Mesendoderm (in vitro differentiated cells): ENCODE results near the gene GNG7.

Experiments used
- DNase-seq: peaks from one replicate; pipeline ENCODE4 v3.0.0; 2013
- H2AK5ac ChIP-seq: 2 replicates; pipeline ENCODE4 v1.6.1; 2013; ENCODE audit warnings: low read length, inconsistent platforms
- H2BK120ac ChIP-seq: 2 replicates; pipeline ENCODE4 v1.6.1; 2013; ENCODE audit warnings: low read depth, mild to moderate bottlenecking, low read length, moderate library complexity, mixed read lengths
- H2BK15ac ChIP-seq: replicated peaks from 2 replicates; pipeline ENCODE4 v1.6.1; 2013; ENCODE audit warnings: low read depth, mild to moderate bottlenecking, moderate library complexity
- H2BK5ac ChIP-seq: 2 replicates; pipeline ENCODE4 v1.6.1; 2013; ENCODE audit warnings: low read length, inconsistent platforms
- H3K18ac ChIP-seq: 2 replicates; pipeline ENCODE4 v1.6.1; 2013; ENCODE audit warnings: mild to moderate bottlenecking, low read length, mixed read lengths
- H3K23ac ChIP-seq: one replicate; pipeline ENCODE4 v1.6.1; 2013; ENCODE audit warnings: low read length
- H3K27ac ChIP-seq: 2 replicates; pipeline ENCODE4 v1.5.1; 2013; ENCODE audit warnings: low read depth, mild to moderate bottlenecking, inconsistent platforms, low read length, moderate library complexity
- H3K27me3 ChIP-seq: 2 replicates; pipeline ENCODE4 v1.6.1; 2013; ENCODE audit warnings: low read length, control low read depth, mild to moderate bottlenecking, inconsistent platforms; ENCODE audit not compliant: insufficient read depth, poor library complexity
- H3K36me3 ChIP-seq: 2 replicates; pipeline ENCODE4 v1.6.1; 2013; ENCODE audit warnings: low read length, inconsistent platforms; ENCODE audit not compliant: control insufficient read depth, insufficient read depth
- H3K4ac ChIP-seq: one replicate; pipeline ENCODE4 v1.6.1; 2013; ENCODE audit warnings: low read depth, mild to moderate bottlenecking, low read length, moderate library complexity
- H3K4me1 ChIP-seq: 2 replicates; pipeline ENCODE4 v1.6.1; 2013; ENCODE audit warnings: low read depth, low read length, inconsistent platforms; ENCODE audit not compliant: control insufficient read depth
- H3K4me2 ChIP-seq: 2 replicates; pipeline ENCODE4 v1.6.1; 2013; ENCODE audit warnings: low read length
- H3K4me3 ChIP-seq: 2 replicates; pipeline ENCODE4 v1.5.1; 2013; ENCODE audit warnings: mild to moderate bottlenecking, low read length
- H3K56ac ChIP-seq: one replicate; pipeline ENCODE4 v1.6.1; 2013; ENCODE audit warnings: low read length
- H3K79me1 ChIP-seq: 2 replicates; pipeline ENCODE4 v1.6.1; 2013; ENCODE audit warnings: low read length, inconsistent platforms
- H3K79me2 ChIP-seq: 2 replicates; pipeline ENCODE4 v1.6.1; 2013; ENCODE audit warnings: mild to moderate bottlenecking, low read length; ENCODE audit not compliant: control insufficient read depth, insufficient read depth
- H3K9ac ChIP-seq: 2 replicates; pipeline ENCODE4 v1.6.1; 2013; ENCODE audit warnings: low read length, inconsistent platforms
- H4K5ac ChIP-seq: one replicate; pipeline ENCODE4 v1.6.1; 2013; ENCODE audit warnings: low read length
- H4K8ac ChIP-seq: one replicate; pipeline ENCODE4 v1.6.1; 2013; ENCODE audit warnings: low read depth, mild to moderate bottlenecking, control low read depth, low read length, moderate library complexity
- WGBS: extraction: QIAGEN DNeasy Blood & Tissue Kit; methylation state at CpG from one replicate; pipeline ENCODE4 v1.1.7; 2013; ENCODE audit warnings: low lambda C conversion rate, missing lambda C conversion rate; ENCODE audit not compliant: insufficient coverage; ENCODE audit errors: extremely low coverage; 5-methylcytosine and 5-hydroxymethylcytosine counted together

GNG7 gene

DNA sequence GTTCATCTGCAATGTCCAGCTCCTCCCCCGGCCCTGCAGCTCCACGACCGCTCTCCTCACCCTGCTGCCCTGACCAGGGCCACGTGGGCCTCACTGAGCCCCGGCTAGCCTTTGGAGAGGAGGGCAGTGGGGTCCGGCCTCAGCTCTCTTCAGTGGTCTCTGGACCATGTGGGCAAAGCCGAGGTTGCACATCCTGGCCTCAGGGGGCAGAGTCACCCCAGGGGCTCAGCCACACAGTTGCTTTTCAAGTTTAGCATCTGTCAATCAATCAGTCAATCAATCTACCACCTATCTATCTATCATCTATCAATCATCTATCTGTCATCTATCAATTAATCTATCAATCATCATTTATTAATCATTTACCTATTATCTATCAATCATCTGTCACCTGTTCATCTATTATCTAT is 21.7 kb upstream of the GNG7 start:
- H3K27me3 ChIP-seq: peaks cover 2% of the 10 kb centered on the region

GRCh38 chr19:2723747-2724146 is 21.3 kb upstream of the GNG7 start:
- Histone ChIP-seq H2AK5ac (no peak overlapping the region), H3K27ac (no peak overlapping the region)
- WGBS: no CpG with 5 or more reads among the region's 14 CpGs

More for the DNA sequence above, 21.7 kb upstream of the GNG7 start:
- H3K9ac ChIP-seq: no peak overlapping the region
- no peak overlapping the region for H2BK5ac ChIP-seq
- H2BK120ac ChIP-seq: no peak overlapping the region
- WGBS: no CpG with 5 or more reads among the region's 7 CpGs
- no peak overlapping the region for H3K27ac ChIP-seq
- DNase-seq: no peak
- no peaks in the 10 kb centered on the region for H3K4me1 ChIP-seq
- no peaks in the 10 kb centered on the region for H3K79me2 ChIP-seq
- no peak overlapping the region for H2AK5ac ChIP-seq
- H4K8ac ChIP-seq: no peak overlapping the region
- H3K18ac ChIP-seq: no peak overlapping the region
- H3K4ac ChIP-seq: no peak overlapping the region
- no peak overlapping the region for H3K23ac ChIP-seq
- no peak overlapping the region for H3K56ac ChIP-seq
- no peak overlapping the region for H3K4me2 ChIP-seq
- no peak overlapping the region for H3K4me3 ChIP-seq
- H4K5ac ChIP-seq: no peak overlapping the region
- no peaks in the 10 kb centered on the region for H3K36me3 ChIP-seq
- H3K79me1 ChIP-seq: no peaks in the 10 kb centered on the region
- H2BK15ac ChIP-seq: no peak overlapping the region

GRCh38 chr19:2723345-2723715 is 20.8 kb upstream of the GNG7 start:
- peaks cover 2% of the 10 kb centered on the region for H3K27me3 ChIP-seq
- no peak overlapping the region for H3K18ac ChIP-seq
- H2BK15ac ChIP-seq: no peak overlapping the region
- no peaks in the 10 kb centered on the region for H3K79me2 ChIP-seq
- H3K4me2 ChIP-seq: no peak overlapping the region
- no peak overlapping the region for H2BK5ac ChIP-seq
- H3K36me3 ChIP-seq: no peaks in the 10 kb centered on the region
- no peak overlapping the region for H2AK5ac ChIP-seq
- H3K9ac ChIP-seq: no peak overlapping the region
- H4K8ac ChIP-seq: no peak overlapping the region
- no peaks in the 10 kb centered on the region for H3K79me1 ChIP-seq
- H4K5ac ChIP-seq: no peak overlapping the region
- DNase-seq: no peak
- no peak overlapping the region for H3K23ac ChIP-seq
- no peak overlapping the region for H3K56ac ChIP-seq
- H2BK120ac ChIP-seq: no peak overlapping the region
- no peak overlapping the region for H3K27ac ChIP-seq
- H3K4ac ChIP-seq: no peak overlapping the region
- H3K4me3 ChIP-seq: no peak overlapping the region
- H3K4me1 ChIP-seq: no peaks in the 10 kb centered on the region
- WGBS: no CpG with 5 or more reads among the region's 13 CpGs

More at GRCh38 chr19:2723747-2724146, 21.3 kb upstream of the GNG7 start:
- no peaks in the 10 kb centered on the region for H3K79me2 ChIP-seq
- no peak overlapping the region for H2BK120ac ChIP-seq
- H2BK5ac ChIP-seq: no peak overlapping the region
- no peaks in the 10 kb centered on the region for H3K36me3 ChIP-seq
- no peaks in the 10 kb centered on the region for H3K4me1 ChIP-seq
- no peak overlapping the region for H3K4ac ChIP-seq
- H2BK15ac ChIP-seq: no peak overlapping the region
- H3K18ac ChIP-seq: no peak overlapping the region
- no peak overlapping the region for H4K5ac ChIP-seq
- H3K4me2 ChIP-seq: no peak overlapping the region
- H3K9ac ChIP-seq: no peak overlapping the region
- no peak overlapping the region for H3K4me3 ChIP-seq
- DNase-seq: no peak
- H3K27me3 ChIP-seq: peaks cover 2% of the 10 kb centered on the region
- no peak overlapping the region for H3K23ac ChIP-seq
- H3K79me1 ChIP-seq: no peaks in the 10 kb centered on the region
- no peak overlapping the region for H3K56ac ChIP-seq
- no peak overlapping the region for H4K8ac ChIP-seq

DNA sequence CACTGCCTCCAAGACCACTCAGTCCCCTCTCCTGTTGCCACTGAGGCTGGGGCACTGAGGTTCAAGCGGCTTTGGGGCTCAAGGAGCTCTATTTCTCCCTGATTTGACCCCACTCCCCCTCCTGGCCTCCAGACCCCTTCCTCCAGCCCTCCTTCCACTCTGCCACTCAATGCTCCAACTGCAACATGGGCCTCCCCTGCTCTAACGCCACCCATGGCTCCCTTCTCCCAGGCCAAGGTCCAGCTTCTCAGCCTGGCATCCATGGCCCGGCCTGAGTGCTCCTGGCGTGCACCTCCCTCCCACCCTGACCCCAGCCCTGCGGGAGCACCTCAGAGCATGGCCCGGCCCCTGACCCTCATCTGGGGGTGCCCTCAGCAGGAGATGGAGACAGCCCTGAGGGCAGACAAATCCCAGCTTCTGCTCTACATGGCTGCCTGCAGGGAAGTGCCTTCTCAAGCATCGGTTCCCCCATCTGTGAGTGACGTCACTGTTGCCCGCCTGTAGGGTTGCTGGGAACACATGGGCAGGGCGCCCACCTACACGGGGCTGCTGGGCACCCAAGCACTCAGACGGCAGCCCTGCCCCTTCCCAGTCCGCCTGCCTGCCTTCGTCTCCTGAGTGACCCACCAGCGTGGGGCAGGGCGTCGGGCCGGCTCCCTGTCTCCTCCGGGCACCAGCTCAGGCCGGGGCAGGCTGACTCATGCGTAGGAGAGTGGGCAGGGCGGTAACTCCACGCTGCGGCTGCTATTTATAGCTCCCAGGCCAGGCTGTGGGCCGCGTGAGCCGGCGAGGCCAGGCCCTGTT is 20.2 kb upstream of the GNG7 start:
- Histone ChIP-seq H3K9ac (no peak overlapping the region), H3K56ac (no peak overlapping the region), H4K8ac (no peak overlapping the region), H3K4ac (no peak overlapping the region), H3K79me1 (no peaks in the 10 kb centered on the region), H3K36me3 (no peaks in the 10 kb centered on the region), H3K4me1 (no peaks in the 10 kb centered on the region), H2AK5ac (no peak overlapping the region), H2BK15ac (no peak overlapping the region), H2BK120ac (no peak overlapping the region), H3K23ac (peak overlapping the region; percentile 45), H3K79me2 (no peaks in the 10 kb centered on the region), H3K27ac (no peak overlapping the region), H3K27me3 (peaks cover 2% of the 10 kb centered on the region), H2BK5ac (no peak overlapping the region), H3K4me3 (no peak overlapping the region), H3K18ac (no peak overlapping the region), H3K4me2 (no peak overlapping the region), H4K5ac (no peak overlapping the region)
- no peak for DNase-seq
- WGBS: no CpG with 5 or more reads among the region's 28 CpGs

DNA sequence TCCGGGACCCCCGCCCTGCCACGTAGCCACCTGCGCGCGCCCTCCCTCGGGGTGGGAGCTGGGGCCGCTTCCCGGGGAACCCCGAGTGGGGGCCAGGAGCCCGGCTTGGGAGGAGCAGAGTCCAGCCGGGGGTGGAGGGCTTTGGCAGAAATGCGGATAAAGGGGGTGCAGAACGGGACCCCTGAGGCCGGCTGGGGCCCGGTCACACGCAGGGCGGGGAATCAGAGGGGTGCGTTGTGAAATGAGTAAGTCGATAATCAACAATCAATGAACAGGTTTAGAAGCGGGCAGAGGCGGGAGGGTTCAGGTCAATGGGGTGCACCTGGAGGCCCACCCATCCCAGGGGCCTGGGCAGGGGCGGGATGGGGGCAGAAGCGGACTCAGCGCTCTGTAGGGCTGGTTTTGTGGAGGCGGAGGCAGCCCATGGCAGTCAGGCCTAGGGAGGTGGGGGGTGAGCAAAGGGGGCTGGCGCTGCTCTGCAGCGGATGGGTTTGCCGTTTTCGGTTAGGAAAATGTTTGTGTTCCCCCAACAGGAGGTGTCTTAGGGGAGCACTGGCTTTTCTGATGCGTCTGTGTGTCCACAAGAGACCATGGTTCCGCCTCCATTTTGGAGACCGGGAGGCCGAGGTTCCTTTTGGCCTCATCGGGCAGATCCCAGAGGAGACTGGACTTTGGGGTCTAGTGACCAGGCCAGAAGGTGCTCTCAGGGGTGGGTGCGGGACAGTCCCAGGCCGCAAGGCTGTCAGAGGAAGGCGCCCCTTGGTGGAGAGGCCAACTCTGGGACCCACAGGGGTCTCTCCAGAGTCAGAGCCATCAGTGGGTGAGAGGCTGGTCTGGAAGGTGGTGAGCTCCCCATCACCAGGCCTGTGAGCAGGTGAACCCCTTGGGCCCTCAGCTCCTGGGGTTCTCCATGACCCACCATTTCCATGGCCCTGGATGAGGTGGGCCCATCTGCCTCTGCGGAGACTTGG is 19.4 kb upstream of the GNG7 start:
- Histone ChIP-seq H3K27ac (no peak overlapping the region), H3K4me3 (no peak overlapping the region), H2BK120ac (no peak overlapping the region), H2AK5ac (no peak overlapping the region), H4K8ac (no peak overlapping the region), H3K9ac (peak overlapping the region; percentile 17), H3K27me3 (peaks cover 2% of the 10 kb centered on the region), H3K4ac (no peak overlapping the region), H2BK15ac (no peak overlapping the region), H3K18ac (peak overlapping the region; percentile 10), H4K5ac (no peak overlapping the region), H3K79me1 (no peaks in the 10 kb centered on the region), H3K56ac (peak overlapping the region; percentile 49), H3K4me2 (peak overlapping the region; percentile 8), H3K4me1 (no peaks in the 10 kb centered on the region), H3K23ac (peak overlapping the region; percentile 45), H3K79me2 (no peaks in the 10 kb centered on the region), H3K36me3 (no peaks in the 10 kb centered on the region), H2BK5ac (no peak overlapping the region)
- no peak for DNase-seq
- WGBS: no CpG with 5 or more reads among the region's 39 CpGs
